ENCODE data around the gene NUTM1. TPM values are rescaled to one million over a fixed set of nuclear protein-coding genes. Genes with fewer than 3 reads are reported as not detected.
A peak's percentile ranks its signal among the peaks of the same experiment; 100 is the strongest.
"Not testable (repeated sequence)": the region's sequence is repeated elsewhere in the genome, so short reads cannot be mapped to it uniquely, and the experiment has no call there.

Gene NUTM1
- total RNA-seq, 1 donor from 2014 or later, result not detected

DNA sequence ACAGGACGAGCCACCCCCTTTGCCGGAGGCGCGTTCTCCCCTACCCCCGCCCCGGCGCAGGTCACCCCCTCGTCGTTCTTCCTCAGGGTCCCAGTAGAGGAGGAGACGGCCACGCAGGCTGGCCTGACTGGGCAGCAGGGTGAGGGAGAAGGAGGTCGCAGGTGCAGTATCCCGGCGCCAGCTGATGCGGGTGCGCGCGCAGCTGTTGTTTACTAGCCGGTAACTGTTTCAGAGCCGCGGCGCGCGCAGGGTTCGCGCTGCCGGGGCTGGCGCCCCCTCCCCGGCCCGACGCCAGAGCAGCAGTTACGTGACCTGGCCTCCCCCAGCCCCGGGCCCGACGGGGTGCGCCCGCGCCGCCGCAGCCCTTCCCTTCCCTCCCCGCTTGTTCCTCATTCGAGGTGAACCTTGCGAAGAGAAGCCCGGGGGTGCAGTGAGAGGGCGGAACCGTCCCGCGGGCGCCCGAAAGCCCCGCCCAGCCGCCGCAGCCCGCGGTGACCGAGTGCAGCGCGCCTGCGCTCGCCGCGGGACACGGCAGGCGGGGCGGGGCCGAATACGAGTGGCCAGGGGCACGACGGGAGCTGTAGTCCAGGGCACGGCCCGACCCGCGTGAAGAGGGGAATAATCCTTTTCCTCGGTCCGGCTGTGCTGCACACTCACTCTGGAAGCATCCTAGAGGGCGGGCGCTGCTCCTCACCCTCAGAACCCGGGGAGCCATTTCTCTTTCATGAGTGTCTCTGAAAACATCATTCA, 5.4 kb upstream of the NUTM1 start, which contains the start of gene SLC12A6:
Gene SLC12A6, minus strand, starts transcription at position 225 of the 750 bp plus-strand sequence. CDS start 1,101 bp downstream, outside the sequence.
- DNase-seq, result peak; percentile 92

DNA sequence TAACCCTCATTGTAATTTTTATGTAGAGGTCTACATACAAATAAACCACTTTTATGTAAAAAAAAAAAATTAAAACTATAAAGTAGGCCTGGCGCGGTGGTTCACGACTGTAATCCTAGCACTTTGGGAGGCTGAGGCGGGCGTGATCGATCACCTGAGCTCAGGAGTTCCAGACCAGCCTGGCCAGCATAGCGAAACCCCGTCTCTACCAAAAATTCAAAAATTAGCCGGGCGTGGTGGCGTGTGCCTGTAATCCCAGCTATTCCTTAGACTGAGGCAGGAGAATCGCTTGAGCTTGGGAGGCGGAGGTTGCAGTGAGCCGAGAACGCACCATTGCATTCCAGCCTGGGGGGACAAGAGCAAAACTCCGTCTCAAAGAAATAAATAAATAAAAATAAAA, 4.8 kb upstream of the NUTM1 start:
- no peak for DNase-seq

- no peak for DNase-seq
These were observed 3.2 kb upstream of the NUTM1 start for GRCh38 chr15:34339946-34340345.

- DNase-seq, result no peak
These were observed 1.5 kb upstream of the NUTM1 start for GRCh38 chr15:34341381-34342212.

GRCh38 chr15:34342213-34342736, 840 bp upstream of the NUTM1 start:
- peak; percentile 18 for DNase-seq

GRCh38 chr15:34347951-34348638, 5.0 kb downstream of the NUTM1 start:
- no peak for DNase-seq

DNA sequence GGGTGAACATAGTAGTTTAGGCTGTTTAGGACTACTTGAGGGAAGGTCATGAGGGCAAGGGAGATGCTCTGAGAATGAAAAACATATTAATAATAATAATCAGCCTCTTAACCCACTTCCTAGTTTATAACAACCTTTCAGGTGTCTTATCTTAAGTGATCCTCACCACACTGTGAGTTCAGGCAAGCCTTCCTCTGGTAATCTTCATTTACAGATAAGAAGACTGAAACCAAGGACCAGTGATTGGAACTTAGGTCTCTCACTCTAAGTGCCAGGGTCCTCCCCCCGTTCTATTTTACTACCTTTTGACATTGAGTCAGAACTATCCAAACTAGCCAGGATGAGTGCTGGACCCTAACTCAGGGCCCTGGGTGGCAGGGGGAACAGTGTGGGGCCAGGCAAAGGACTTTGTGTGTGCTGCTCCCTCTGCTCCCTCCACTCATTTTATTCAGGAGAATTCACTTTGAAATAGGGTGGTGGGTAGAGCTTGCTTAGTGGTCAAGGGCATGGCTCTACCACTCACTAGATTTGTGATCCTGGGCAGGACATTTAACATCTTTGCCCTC, 5.7 kb downstream of the NUTM1 start:
- DNase-seq, result no peak

GRCh38 chr15:34349769-34350168, 6.7 kb downstream of the NUTM1 start:
- DNase-seq, result no peak

- DNase-seq, result not testable (repeated sequence)
These were observed 9.9 kb downstream of the NUTM1 start for GRCh38 chr15:34352996-34353395.

DNA sequence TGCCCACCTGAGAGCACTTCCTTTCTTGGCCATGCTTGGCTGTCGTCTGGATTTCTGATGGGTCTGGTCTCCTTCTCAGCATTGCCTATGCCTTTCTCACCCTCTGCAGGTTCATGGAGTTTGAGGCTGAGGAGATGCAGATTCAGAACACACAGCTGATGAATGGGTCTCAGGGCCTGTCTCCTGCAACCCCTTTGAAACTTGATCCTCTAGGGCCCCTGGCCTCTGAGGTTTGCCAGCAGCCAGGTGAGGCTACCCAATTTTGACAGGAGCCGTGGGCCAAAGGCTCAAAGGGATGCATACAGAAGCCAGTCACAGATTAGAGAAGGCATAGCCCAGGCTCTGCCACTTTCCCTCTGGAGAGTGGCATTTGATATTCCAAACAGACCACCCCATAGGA, 10.5 kb downstream of the NUTM1 start:
- DNase-seq, result no peak

GRCh38 chr15:34354286-34354685, 11.2 kb downstream of the NUTM1 start:
- no peak for DNase-seq

DNA sequence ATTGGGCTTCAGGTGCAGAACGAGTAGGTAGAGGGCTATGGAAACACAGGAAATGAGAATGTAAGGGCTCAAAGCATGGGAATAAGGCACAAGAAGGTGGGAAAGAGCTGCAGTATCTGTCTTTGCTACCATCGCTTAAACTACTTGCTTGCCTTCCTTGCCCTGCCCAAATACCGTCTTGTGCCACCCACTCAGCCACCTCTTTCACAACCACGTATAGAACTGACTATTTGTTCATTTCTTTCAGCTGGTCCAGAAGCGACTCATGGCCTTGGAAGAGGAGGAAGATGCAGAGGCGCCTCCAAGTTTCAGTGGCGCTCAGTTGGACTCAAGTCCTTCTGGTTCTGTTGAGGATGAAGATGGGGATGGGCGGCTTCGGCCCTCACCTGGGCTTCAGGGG, 12.1 kb downstream of the NUTM1 start:
- no peak for DNase-seq

DNA sequence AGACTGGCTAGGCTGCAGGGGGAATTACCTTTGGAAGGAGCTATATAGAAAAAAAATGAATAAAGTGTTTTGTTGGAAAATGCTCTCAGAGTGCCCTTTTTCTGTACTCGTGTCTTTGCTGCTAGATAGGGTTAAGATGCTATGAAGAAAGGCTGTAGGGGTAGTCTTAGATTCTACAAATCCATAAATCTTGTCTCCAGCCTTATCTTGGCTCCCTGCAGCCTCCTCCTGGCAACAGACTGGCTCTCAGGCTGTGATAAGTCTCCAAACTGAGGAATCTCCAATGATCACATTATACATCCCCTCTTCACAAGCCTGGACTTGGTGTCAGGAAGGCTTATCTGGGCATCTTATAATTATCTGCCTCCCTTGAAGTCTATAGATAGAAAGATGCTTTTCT, 14.5 kb downstream of the NUTM1 start:
- DNase-seq, result no peak

GRCh38 chr15:34358367-34358766, 15.3 kb downstream of the NUTM1 start:
- DNase-seq, result peak; percentile 21

DNA sequence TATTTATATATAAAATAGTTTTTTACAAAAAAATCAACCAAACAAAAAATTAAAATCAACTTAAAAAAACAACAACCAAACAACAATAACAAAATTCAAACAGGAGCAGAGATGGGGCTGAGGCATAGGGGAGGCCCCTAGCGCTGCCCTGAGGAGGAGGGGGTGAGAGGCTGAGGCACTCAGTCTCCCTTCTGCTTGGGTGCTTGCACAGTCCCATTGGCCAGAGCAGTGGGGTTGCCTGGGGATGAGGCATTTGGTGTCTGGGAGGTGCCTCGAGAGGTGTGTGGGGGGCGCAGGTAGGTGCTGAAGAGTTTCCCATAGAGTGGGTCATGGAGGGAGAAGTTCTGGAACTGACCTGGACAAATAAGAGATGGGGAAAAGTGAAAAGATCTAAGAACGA, 15.8 kb downstream of the NUTM1 start:
- no peak for DNase-seq

- no peak for DNase-seq
These were observed 16.3 kb downstream of the NUTM1 start for GRCh38 chr15:34359416-34359815.

DNA sequence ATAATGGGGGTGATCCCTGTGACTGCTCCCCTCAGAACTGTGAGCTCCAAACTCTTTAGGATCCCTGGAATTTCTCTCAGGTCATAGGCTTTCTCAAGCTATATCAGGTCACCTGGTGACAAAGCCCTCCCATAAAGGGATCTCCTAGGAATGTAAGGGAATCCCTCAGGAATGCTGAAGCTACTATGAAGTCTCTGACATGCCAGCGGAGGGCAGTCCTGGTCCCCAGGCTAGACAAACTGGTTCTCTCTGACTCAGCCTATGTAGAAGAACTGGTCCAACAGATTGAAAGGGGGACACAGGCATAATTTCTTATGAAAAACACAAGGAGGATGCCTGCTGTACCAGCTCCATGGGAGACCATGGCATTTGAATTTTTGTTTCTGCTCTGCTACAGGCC, 17.2 kb downstream of the NUTM1 start:
- DNase-seq, result no peak

DNA sequence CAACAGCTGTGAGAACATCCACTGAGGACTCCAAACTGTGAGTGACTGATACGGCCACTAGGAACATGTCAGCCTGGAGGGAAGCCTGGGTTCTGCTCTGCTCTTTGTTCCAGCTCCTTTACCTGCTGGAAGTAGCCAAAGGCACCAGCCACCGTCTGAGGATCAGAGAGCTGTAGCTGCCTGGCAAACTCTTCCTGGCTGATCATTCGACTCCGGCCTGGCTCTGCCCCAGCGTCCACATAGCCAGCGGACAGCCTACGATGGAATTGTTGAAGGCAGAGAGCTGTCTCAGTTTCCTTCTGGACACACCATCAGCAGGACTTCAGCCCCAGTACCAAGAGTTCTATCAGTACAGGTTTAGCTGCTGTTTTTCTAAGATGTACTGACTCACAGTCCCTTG, 18.2 kb downstream of the NUTM1 start:
- DNase-seq, result no peak

GRCh38 chr15:34362047-34362773, 19.1 kb downstream of the NUTM1 start:
- DNase-seq, result no peak

GRCh38 chr15:34364041-34364440, 20.9 kb downstream of the NUTM1 start:
- DNase-seq, result no peak

DNA sequence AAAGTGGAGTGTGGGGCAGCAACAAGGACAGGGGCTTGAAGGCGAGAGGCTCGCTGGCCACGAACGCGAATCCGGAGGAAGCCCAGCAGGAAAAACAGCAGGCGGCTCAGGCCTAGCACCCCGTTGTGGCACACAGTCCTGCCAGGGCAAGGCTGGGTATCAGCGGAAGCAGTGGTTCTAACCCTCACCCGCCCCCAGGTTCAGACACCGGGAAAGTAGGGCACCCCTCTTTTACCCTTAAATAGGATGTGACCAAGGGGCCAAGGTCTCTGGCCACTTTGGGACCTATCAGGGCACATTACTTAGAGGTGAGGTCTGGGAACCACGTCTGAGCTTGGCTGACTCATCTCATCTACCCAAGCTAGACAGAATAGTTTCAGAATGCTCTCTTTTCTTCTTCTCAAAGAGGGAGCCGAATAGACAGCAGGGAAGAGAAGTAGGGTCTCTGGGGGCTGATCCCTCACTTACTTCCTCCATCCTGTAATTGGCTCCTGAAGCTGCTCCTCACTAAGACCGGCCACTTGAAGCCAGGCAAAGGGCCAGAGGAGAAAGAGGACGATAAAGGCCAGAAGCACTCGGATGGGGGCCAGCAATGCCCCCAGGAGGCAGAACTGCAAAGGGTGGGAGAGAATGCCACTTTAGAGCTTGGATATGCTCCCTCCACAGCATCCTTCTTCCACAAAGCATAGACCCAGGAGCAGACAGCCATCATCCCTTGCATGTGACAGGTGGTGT, 22.1 kb downstream of the NUTM1 start:
- no peak for DNase-seq

All from dermis blood vessel endothelial cell (primary cell).